ENCODE measurements around the gene SDR42E1.

Gene SDR42E1

GRCh38 chr16:82011199-82011641 lies at the start of gene SDR42E1:
TSS of gene SDR42E1 (minus strand) at chr16:82011470. CDS start at chr16:82000858, 10,612 bp downstream.
- H3K4me3 ChIP-seq (replicated peaks; ENCODE audit: low read depth, low read length): no peak within 1 kb of the TSS
- TF ChIP-seq CTCF (IDR thresholded peaks at IDR 0.05; ENCODE audit: low read depth, low read length, missing control alignments): no peak
- DNase-seq (ENCODE audit: extremely low read depth, low read depth): no peak

- no peak overlapping the region for H3K4me3 ChIP-seq (replicated peaks; ENCODE audit: low read depth, low read length)
- no peak for DNase-seq (ENCODE audit: extremely low read depth, low read depth)
- TF ChIP-seq CTCF (IDR thresholded peaks at IDR 0.05; ENCODE audit: low read depth, low read length, missing control alignments): no peak
Measured at GRCh38 chr16:82059983-82060421, 48.7 kb upstream of the SDR42E1 start.

- DNase-seq (ENCODE audit: extremely low read depth, low read depth): no peak
- TF ChIP-seq CTCF (IDR thresholded peaks at IDR 0.05; ENCODE audit: low read depth, low read length, missing control alignments): no peak
- H3K4me3 ChIP-seq (replicated peaks; ENCODE audit: low read depth, low read length): no peak overlapping the region
Measured at GRCh38 chr16:82059161-82059982, 48.1 kb upstream of the SDR42E1 start.

- no peak for TF ChIP-seq CTCF (IDR thresholded peaks at IDR 0.05; ENCODE audit: low read depth, low read length, missing control alignments)
- H3K4me3 ChIP-seq (replicated peaks; ENCODE audit: low read depth, low read length): no peak overlapping the region
- DNase-seq (ENCODE audit: extremely low read depth, low read depth): no peak
Measured at GRCh38 chr16:82056550-82056896, 45.3 kb upstream of the SDR42E1 start.

- DNase-seq (ENCODE audit: extremely low read depth, low read depth): no peak
- no peak overlapping the region for H3K4me3 ChIP-seq (replicated peaks; ENCODE audit: low read depth, low read length)
- TF ChIP-seq CTCF (IDR thresholded peaks at IDR 0.05; ENCODE audit: low read depth, low read length, missing control alignments): no peak
Measured at GRCh38 chr16:82055728-82056549, 44.7 kb upstream of the SDR42E1 start.

GRCh38 chr16:82055117-82055516 lies 43.8 kb upstream of the SDR42E1 start:
- no peak for DNase-seq (ENCODE audit: extremely low read depth, low read depth)
- TF ChIP-seq CTCF (IDR thresholded peaks at IDR 0.05; ENCODE audit: low read depth, low read length, missing control alignments): no peak
- no peak overlapping the region for H3K4me3 ChIP-seq (replicated peaks; ENCODE audit: low read depth, low read length)
